PFSK-1 (cell line): ENCODE data around the gene METTL25B.

Experiments used
- FOXP2 ChIP-seq: optimal IDR thresholded peaks from 2 replicates; pipeline ENCODE3; 2011; ENCODE audit warnings: borderline replicate concordance, control low read depth, inconsistent platforms; ENCODE audit not compliant: insufficient read depth; ENCODE audit errors: extremely low read length, extremely low read depth
- POLR2AphosphoS5 ChIP-seq: IDR thresholded peaks from 2 replicates; pipeline ENCODE4 v1.6.1; 2012; ENCODE audit warnings: low read depth, mild to moderate bottlenecking, control low read depth, low read length, moderate library complexity
- SIN3A ChIP-seq: IDR thresholded peaks from 2 replicates; pipeline ENCODE4 v1.6.1; 2012; ENCODE audit warnings: mild to moderate bottlenecking, low read length, moderate library complexity, borderline replicate concordance; ENCODE audit not compliant: insufficient read depth
- TAF1 ChIP-seq: IDR thresholded peaks from 2 replicates; pipeline ENCODE4 v1.6.1; 2012; ENCODE audit warnings: low read length, control low read depth, borderline replicate concordance; ENCODE audit not compliant: insufficient read depth
- TF ChIP-seq, protein P1 (sequence below), 2 experiments: IDR thresholded peaks; 2 replicates each; pipeline versions ENCODE4 v1.6.1 to v1.8.0; 2011 to 2012; ENCODE audit warnings: low read depth in 2 of 2, low read length in 2 of 2, control low read depth in 1 of 2, inconsistent platforms in 1 of 2, mild to moderate bottlenecking in 1 of 2, moderate library complexity in 1 of 2; ENCODE audit not compliant: insufficient read depth in 1 of 2

The METTL25B gene

DNA sequence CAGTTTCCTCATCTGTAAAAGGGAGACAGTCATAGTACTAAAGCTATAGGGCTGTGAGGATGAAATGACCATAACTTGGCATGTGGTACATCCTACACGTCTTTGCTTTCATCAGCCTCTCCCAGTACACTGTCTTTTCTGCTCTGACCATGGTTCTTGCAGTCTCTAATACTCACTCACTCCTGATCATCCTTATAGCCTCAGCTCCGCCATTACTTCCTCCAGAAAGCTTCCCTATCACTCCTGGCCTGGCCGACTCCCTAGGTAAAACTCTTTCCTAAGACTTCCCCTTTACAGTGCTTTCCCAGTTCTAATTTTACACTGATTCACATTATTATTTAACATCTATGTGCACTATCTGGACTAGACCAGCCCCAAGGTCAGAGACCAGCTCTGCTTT, 17.6 kb downstream of the METTL25B start:
- no peak for TF ChIP-seq POLR2AphosphoS5
- no peak for TF ChIP-seq SIN3A
- TF ChIP-seq, protein P1, sequence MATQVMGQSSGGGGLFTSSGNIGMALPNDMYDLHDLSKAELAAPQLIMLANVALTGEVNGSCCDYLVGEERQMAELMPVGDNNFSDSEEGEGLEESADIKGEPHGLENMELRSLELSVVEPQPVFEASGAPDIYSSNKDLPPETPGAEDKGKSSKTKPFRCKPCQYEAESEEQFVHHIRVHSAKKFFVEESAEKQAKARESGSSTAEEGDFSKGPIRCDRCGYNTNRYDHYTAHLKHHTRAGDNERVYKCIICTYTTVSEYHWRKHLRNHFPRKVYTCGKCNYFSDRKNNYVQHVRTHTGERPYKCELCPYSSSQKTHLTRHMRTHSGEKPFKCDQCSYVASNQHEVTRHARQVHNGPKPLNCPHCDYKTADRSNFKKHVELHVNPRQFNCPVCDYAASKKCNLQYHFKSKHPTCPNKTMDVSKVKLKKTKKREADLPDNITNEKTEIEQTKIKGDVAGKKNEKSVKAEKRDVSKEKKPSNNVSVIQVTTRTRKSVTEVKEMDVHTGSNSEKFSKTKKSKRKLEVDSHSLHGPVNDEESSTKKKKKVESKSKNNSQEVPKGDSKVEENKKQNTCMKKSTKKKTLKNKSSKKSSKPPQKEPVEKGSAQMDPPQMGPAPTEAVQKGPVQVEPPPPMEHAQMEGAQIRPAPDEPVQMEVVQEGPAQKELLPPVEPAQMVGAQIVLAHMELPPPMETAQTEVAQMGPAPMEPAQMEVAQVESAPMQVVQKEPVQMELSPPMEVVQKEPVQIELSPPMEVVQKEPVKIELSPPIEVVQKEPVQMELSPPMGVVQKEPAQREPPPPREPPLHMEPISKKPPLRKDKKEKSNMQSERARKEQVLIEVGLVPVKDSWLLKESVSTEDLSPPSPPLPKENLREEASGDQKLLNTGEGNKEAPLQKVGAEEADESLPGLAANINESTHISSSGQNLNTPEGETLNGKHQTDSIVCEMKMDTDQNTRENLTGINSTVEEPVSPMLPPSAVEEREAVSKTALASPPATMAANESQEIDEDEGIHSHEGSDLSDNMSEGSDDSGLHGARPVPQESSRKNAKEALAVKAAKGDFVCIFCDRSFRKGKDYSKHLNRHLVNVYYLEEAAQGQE (IDR thresholded peaks at IDR 0.05; ENCODE audit: insufficient read depth in 1 of 2, low read depth in 2 of 2, low read length in 2 of 2): no peak
- no peak for TF ChIP-seq FOXP2
- no peak for TF ChIP-seq TAF1

- no peak for TF ChIP-seq TAF1
- no peak for TF ChIP-seq FOXP2
- no peak for TF ChIP-seq SIN3A
- TF ChIP-seq, protein P1 (IDR thresholded peaks at IDR 0.05; ENCODE audit: insufficient read depth in 1 of 2, low read depth in 2 of 2, low read length in 2 of 2): no peak
- TF ChIP-seq POLR2AphosphoS5: no peak
Measured at GRCh38 chr1:156746406-156746727, 18.1 kb downstream of the METTL25B start.

DNA sequence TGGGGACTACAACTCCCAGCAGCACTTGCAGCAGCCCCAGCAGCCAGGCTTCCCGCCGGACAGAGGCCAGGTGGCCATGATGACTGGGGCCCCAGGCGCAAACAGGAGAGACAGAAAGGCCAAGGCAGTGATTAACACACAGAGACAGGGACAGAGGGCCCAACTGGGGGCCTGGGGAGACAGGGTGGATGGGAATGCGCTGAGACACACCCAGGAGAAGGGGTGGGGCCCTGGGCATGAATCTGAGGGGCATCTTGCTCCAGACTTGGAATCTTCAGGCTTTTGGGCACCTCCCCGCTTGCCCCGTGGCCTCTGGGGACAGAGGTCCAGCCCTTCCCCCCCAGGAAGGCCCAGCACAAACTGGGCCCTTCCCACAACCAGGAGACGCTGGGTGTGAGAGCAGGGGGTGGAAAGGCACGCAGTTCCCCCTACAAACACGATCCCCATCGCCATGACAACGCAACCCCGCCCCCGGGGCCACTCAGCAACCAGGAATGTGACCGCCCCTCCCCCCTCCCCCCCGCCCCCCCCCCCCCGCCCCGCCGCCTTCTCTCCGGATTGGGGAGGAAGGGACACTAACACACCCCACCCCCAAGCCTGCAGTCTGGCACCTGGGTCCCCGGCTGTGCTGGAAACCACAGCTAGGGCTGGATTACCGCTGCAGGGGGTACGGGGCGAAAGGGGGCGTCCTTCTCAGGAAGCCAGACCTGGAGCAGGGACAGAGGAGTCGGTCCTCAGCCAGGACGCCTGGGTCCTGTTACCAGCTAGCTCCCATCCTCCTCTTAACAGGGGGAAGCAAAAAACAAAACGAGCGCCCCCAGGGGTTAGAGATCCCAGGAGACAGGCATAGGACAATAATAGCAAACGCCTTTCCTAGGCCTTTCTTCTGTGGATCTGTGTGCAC, 18.7 kb downstream of the METTL25B start:
- TF ChIP-seq FOXP2 (no peak), TAF1 (no peak), SIN3A (peak; percentile 53; the same call in 1 of the 2 replicates), POLR2AphosphoS5 (no peak)

GRCh38 chr1:156747742-156748669, 19.7 kb downstream of the METTL25B start:
- no peak for TF ChIP-seq SIN3A
- no peak for TF ChIP-seq TAF1
- no peak for TF ChIP-seq FOXP2
- TF ChIP-seq, protein P1 (IDR thresholded peaks at IDR 0.05; ENCODE audit: insufficient read depth in 1 of 2, low read depth in 2 of 2, low read length in 2 of 2): no peak
- no peak for TF ChIP-seq POLR2AphosphoS5

GRCh38 chr1:156748670-156749418, 20.6 kb downstream of the METTL25B start:
- no peak for TF ChIP-seq FOXP2
- peak; percentile 58 for TF ChIP-seq POLR2AphosphoS5
- no peak for TF ChIP-seq SIN3A
- TF ChIP-seq TAF1: peak; percentile 62; the same call in 1 of the 2 replicates
- TF ChIP-seq, protein P1 (IDR thresholded peaks at IDR 0.05; ENCODE audit: insufficient read depth in 1 of 2, low read depth in 2 of 2, low read length in 2 of 2): no peak; a peak in 1 of 4 replicates
